Activated T-helper 1 cell treated with anti-CD3 and anti-CD28 coated beads, Interleukin-12 subunit alpha, Interleukin-12 subunit beta, Interleukin-2, Interleukin-4 antibody, amounts not matched to agents 30 ng/mL and 10 ng/mL and 1 ng/mL, durations not matched to agents 14 hours and 24 hours and 36 hours (primary cell): Measurements from ENCODE around the gene CNDP1. TPM values are rescaled to one million over a fixed set of nuclear protein-coding genes. Genes with fewer than 3 reads are reported as not detected.
"Not testable (repeated sequence)": the region's sequence is repeated elsewhere in the genome, so short reads cannot be mapped to it uniquely, and the experiment has no call there.

Experiments used
- DNase-seq: peaks from one replicate; pipeline ENCODE4 v3.0.0; 2021; ENCODE audit warnings: low spot score
- H3K27ac Mint-ChIP-seq: one replicate; pipeline ENCODE4 v1.8.0; 2021; ENCODE audit warnings: mild to moderate bottlenecking, mixed read lengths
- H3K27me3 Mint-ChIP-seq: one replicate; pipeline ENCODE4 v1.8.0; 2022; ENCODE audit warnings: mild to moderate bottlenecking, moderate library complexity, mixed read lengths; ENCODE audit not compliant: insufficient read depth
- H3K36me3 Mint-ChIP-seq: one replicate; pipeline ENCODE4 v1.8.0; 2021; ENCODE audit warnings: low read depth, mixed read lengths
- H3K4me1 Mint-ChIP-seq: one replicate; pipeline ENCODE4 v1.8.0; 2021; ENCODE audit warnings: low read depth, mixed read lengths
- H3K4me3 Mint-ChIP-seq: one replicate; pipeline ENCODE4 v1.8.0; 2021; ENCODE audit warnings: mild to moderate bottlenecking, moderate library complexity, mixed read lengths
- H3K9me3 Mint-ChIP-seq: one replicate; pipeline ENCODE4 v1.8.0; 2021; ENCODE audit warnings: mixed read lengths
- intact Hi-C: fragments of 100-400 bp; cut with micrococcal nuclease; formaldehyde crosslinking; loops from one replicate; pipeline ENCODE4 v1.15.1; 2024
- total RNA-seq: library from RNA; stranded (reverse); gene quantifications from 2 replicates; pipeline ENCODE4 v1.2.3, GENCODE V29; 2022

The CNDP1 gene
- total RNA-seq, 1 donor from 2014 or later = not detected

- Mint-ChIP-seq H3K9me3 (no peaks in the 10 kb centered on the region), H3K4me1 (peaks cover 60% of the 10 kb centered on the region), H3K4me3 (peak overlapping the region; percentile 88), H3K36me3 (peaks cover 32% of the 10 kb centered on the region), H3K27ac (peak overlapping the region; percentile 55), H3K27me3 (peaks cover 9% of the 10 kb centered on the region)
- no peak for DNase-seq
- intact Hi-C loops = loop anchor here (2.0 to 5.0 kb wide), 5 partner anchors 357 to 1995 kb away; no protein-coding TSS in a partner anchor
Measured at GRCh38 chr18:74497778-74498177, 36.5 kb upstream of the CNDP1 start.

- peak; percentile 77 for DNase-seq
- no peaks in the 10 kb centered on the region for H3K9me3 Mint-ChIP-seq
- peaks cover 4% of the 10 kb centered on the region for H3K27me3 Mint-ChIP-seq
- H3K4me1 Mint-ChIP-seq = peaks cover 67% of the 10 kb centered on the region
- intact Hi-C loops = loop anchor here (1.0 to 5.0 kb wide), 11 partner anchors 14 to 1993 kb away; partner anchors contain the start of genes TIMM21 and ZNF407
- peak overlapping the region; percentile 88 for H3K4me3 Mint-ChIP-seq
- H3K36me3 Mint-ChIP-seq = peaks cover 40% of the 10 kb centered on the region
- H3K27ac Mint-ChIP-seq = peak overlapping the region; percentile 99
Measured at GRCh38 chr18:74498712-74499627, 35.3 kb upstream of the CNDP1 start.

GRCh38 chr18:74499633-74500032 is 34.7 kb upstream of the CNDP1 start:
- Mint-ChIP-seq H3K4me1 (peaks cover 67% of the 10 kb centered on the region), H3K36me3 (peaks cover 43% of the 10 kb centered on the region), H3K9me3 (no peaks in the 10 kb centered on the region), H3K27me3 (peaks cover 2% of the 10 kb centered on the region), H3K27ac (peak overlapping the region; percentile 99), H3K4me3 (peak overlapping the region; percentile 88)
- peak; percentile 54 for DNase-seq
- intact Hi-C loops = loop anchor here (1.0 to 5.0 kb wide), 11 partner anchors 14 to 1993 kb away; partner anchors contain the start of genes TIMM21 and ZNF407

- intact Hi-C loops = no loop called here
- no peaks in the 10 kb centered on the region for H3K9me3 Mint-ChIP-seq
- DNase-seq = no peak
- H3K27me3 Mint-ChIP-seq = no peaks in the 10 kb centered on the region
- peaks cover 66% of the 10 kb centered on the region for H3K4me1 Mint-ChIP-seq
- peak overlapping the region; percentile 88 for H3K4me3 Mint-ChIP-seq
- peaks cover 45% of the 10 kb centered on the region for H3K36me3 Mint-ChIP-seq
- H3K27ac Mint-ChIP-seq = peak overlapping the region; percentile 99
Measured at GRCh38 chr18:74500372-74500771, 33.9 kb upstream of the CNDP1 start.

- peak overlapping the region; percentile 88 for H3K4me3 Mint-ChIP-seq
- H3K9me3 Mint-ChIP-seq, H3K27me3 Mint-ChIP-seq, DNase-seq, intact Hi-C loops: not testable (repeated sequence)
- peak overlapping the region; percentile 99 for H3K27ac Mint-ChIP-seq
- peaks cover 62% of the 10 kb centered on the region for H3K4me1 Mint-ChIP-seq
- H3K36me3 Mint-ChIP-seq = peaks cover 47% of the 10 kb centered on the region
Measured at GRCh38 chr18:74500774-74501173, 33.5 kb upstream of the CNDP1 start.

- no peak for DNase-seq
- Mint-ChIP-seq H3K27ac (peak overlapping the region; percentile 67), H3K9me3 (no peaks in the 10 kb centered on the region), H3K4me3 (peak overlapping the region; percentile 88), H3K27me3 (no peaks in the 10 kb centered on the region), H3K4me1 (peaks cover 60% of the 10 kb centered on the region), H3K36me3 (peaks cover 46% of the 10 kb centered on the region)
- intact Hi-C loops = no loop called here
Measured at GRCh38 chr18:74501386-74501785, 32.9 kb upstream of the CNDP1 start.

GRCh38 chr18:74503137-74503536 is 31.2 kb upstream of the CNDP1 start:
- peaks cover 56% of the 10 kb centered on the region for H3K36me3 Mint-ChIP-seq
- intact Hi-C loops = no loop called here

GRCh38 chr18:74505776-74506175 is 28.5 kb upstream of the CNDP1 start:
- H3K4me1 Mint-ChIP-seq = peaks cover 31% of the 10 kb centered on the region
- no peaks in the 10 kb centered on the region for H3K9me3 Mint-ChIP-seq
- no peaks in the 10 kb centered on the region for H3K27me3 Mint-ChIP-seq
- intact Hi-C loops = no loop called here
- H3K36me3 Mint-ChIP-seq = peaks cover 67% of the 10 kb centered on the region
- no peak overlapping the region for H3K4me3 Mint-ChIP-seq
- no peak overlapping the region for H3K27ac Mint-ChIP-seq
- DNase-seq = no peak

More at GRCh38 chr18:74503137-74503536, 31.2 kb upstream of the CNDP1 start:
- Mint-ChIP-seq H3K27ac (no peak overlapping the region), H3K27me3 (no peaks in the 10 kb centered on the region), H3K9me3 (no peaks in the 10 kb centered on the region), H3K4me3 (no peak overlapping the region), H3K4me1 (peaks cover 56% of the 10 kb centered on the region)
- DNase-seq = no peak

GRCh38 chr18:74506448-74507084 is 27.7 kb upstream of the CNDP1 start:
- H3K9me3 Mint-ChIP-seq = no peaks in the 10 kb centered on the region
- H3K27me3 Mint-ChIP-seq = no peaks in the 10 kb centered on the region

GRCh38 chr18:74507097-74507881 is 27.0 kb upstream of the CNDP1 start:
- intact Hi-C loops = no loop called here

More at GRCh38 chr18:74506448-74507084, 27.7 kb upstream of the CNDP1 start:
- peaks cover 23% of the 10 kb centered on the region for H3K4me1 Mint-ChIP-seq
- H3K27ac Mint-ChIP-seq = peak overlapping the region; percentile 60
- H3K36me3 Mint-ChIP-seq = peaks cover 63% of the 10 kb centered on the region
- no peak overlapping the region for H3K4me3 Mint-ChIP-seq
- intact Hi-C loops = no loop called here
- DNase-seq = no peak

GRCh38 chr18:74507927-74508326 is 26.4 kb upstream of the CNDP1 start:
- Mint-ChIP-seq H3K9me3 (no peaks in the 10 kb centered on the region), H3K4me3 (no peak overlapping the region), H3K4me1 (peaks cover 17% of the 10 kb centered on the region), H3K27ac (no peak overlapping the region), H3K27me3 (no peaks in the 10 kb centered on the region), H3K36me3 (peaks cover 60% of the 10 kb centered on the region)
- intact Hi-C loops = no loop called here
- DNase-seq = no peak

More at GRCh38 chr18:74507097-74507881, 27.0 kb upstream of the CNDP1 start:
- Mint-ChIP-seq H3K4me3 (no peak overlapping the region), H3K27ac (no peak overlapping the region), H3K27me3 (no peaks in the 10 kb centered on the region), H3K4me1 (peaks cover 23% of the 10 kb centered on the region), H3K9me3 (no peaks in the 10 kb centered on the region), H3K36me3 (peaks cover 59% of the 10 kb centered on the region)
- no peak for DNase-seq

- intact Hi-C loops = no loop called here
- Mint-ChIP-seq H3K4me3 (no peak overlapping the region), H3K36me3 (peaks cover 57% of the 10 kb centered on the region), H3K27ac (no peak overlapping the region), H3K4me1 (peaks cover 13% of the 10 kb centered on the region), H3K27me3 (no peaks in the 10 kb centered on the region), H3K9me3 (no peaks in the 10 kb centered on the region)
- DNase-seq = no peak
Measured at GRCh38 chr18:74508366-74508765, 25.9 kb upstream of the CNDP1 start.
